Breast epithelium (tissue), 3 donors: ENCODE results near the gene MRPL19.
A peak's percentile ranks its signal among the peaks of the same experiment; 100 is the strongest.

Experiments used
- POLR2AphosphoS5 ChIP-seq, 3 donors: sonication (generic); formaldehyde crosslinking; IDR thresholded peaks; one replicate each; pipeline ENCODE4 v1.6.1; 2017; ENCODE audit warnings: antibody characterized with exemption in 3 of 3
- TF ChIP-seq, protein P1 (sequence below), 3 donors: fragments of 450-650 bp; IDR thresholded peaks; one replicate each; pipeline ENCODE4 v1.5.1; 2016 to 2017; ENCODE audit warnings: antibody characterized with exemption in 3 of 3, mild to moderate bottlenecking in 3 of 3, moderate library complexity in 3 of 3

DNA sequence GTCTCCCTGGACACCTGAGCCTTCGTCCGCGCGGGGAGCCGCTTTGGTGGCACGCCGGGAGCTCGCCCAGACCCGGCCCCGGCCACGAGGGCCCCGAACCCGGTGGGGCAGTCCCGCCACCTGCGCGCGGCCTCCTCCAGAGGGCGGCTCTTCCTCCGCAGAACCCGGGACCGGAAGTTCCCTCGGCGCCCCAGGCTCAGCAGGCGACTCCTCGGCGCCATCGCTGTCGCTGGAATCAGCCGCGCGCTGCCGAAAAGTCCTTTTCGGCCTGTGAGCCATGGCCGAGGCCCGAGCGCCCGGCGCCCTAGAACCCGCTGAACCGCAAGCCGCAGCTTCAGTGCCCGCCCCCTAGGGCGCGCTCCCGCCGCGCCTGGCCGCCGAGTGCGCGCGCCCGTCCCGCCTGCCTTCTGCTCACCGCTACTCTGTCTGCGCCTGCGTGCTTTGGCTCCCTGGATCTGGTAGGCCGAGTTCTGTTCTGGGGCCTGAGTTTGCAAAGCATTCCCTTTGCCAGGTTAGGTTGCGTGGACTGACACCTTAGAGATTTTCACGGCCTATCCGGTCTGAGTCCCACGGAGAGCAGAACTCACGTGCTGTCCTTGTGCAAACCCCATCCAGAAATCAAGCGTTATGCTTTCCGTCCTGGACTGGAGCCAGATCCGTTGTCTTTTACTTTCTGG is 64.1 kb downstream of the MRPL19 start, which contains the start of gene GCFC2:
- peak; percentile 50 to 77 (median 56) for TF ChIP-seq POLR2AphosphoS5 (IDR thresholded peaks at IDR 0.05)
- TF ChIP-seq, protein P1, sequence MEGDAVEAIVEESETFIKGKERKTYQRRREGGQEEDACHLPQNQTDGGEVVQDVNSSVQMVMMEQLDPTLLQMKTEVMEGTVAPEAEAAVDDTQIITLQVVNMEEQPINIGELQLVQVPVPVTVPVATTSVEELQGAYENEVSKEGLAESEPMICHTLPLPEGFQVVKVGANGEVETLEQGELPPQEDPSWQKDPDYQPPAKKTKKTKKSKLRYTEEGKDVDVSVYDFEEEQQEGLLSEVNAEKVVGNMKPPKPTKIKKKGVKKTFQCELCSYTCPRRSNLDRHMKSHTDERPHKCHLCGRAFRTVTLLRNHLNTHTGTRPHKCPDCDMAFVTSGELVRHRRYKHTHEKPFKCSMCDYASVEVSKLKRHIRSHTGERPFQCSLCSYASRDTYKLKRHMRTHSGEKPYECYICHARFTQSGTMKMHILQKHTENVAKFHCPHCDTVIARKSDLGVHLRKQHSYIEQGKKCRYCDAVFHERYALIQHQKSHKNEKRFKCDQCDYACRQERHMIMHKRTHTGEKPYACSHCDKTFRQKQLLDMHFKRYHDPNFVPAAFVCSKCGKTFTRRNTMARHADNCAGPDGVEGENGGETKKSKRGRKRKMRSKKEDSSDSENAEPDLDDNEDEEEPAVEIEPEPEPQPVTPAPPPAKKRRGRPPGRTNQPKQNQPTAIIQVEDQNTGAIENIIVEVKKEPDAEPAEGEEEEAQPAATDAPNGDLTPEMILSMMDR (IDR thresholded peaks at IDR 0.05) = peak in 1 of 3 donors; percentile 43
